DOHH2 (cell line): ENCODE measurements around the gene RASAL2.

Source experiments
- H3F3A ChIP-seq: fragments of 200-600 bp; sonication (generic), shearing (Covaris generic); 2 replicates; pipeline ENCODE4 v1.6.0; 2016; ENCODE audit warnings: antibody characterized with exemption, mild to moderate bottlenecking; ENCODE audit not compliant: control insufficient read depth, insufficient read depth
- H3K27ac ChIP-seq: fragments of 200-600 bp; sonication (generic); 2 replicates; pipeline ENCODE4 v1.5.1; 2014; ENCODE audit warnings: low read depth, mild to moderate bottlenecking, low read length, moderate library complexity
- H3K27me3 ChIP-seq: fragments of 200-600 bp; sonication (generic); 2 replicates; pipeline ENCODE4 v1.6.1; 2014; ENCODE audit warnings: mild to moderate bottlenecking, low read length, mixed read lengths; ENCODE audit not compliant: control insufficient read depth
- H3K36me3 ChIP-seq: fragments of 200-600 bp; sonication (generic); 2 replicates; pipeline ENCODE4 v1.6.1; 2014; ENCODE audit warnings: mild to moderate bottlenecking, low read length, moderate library complexity, mixed read lengths; ENCODE audit not compliant: control insufficient read depth
- H3K4me1 ChIP-seq: fragments of 200-600 bp; sonication (generic); 2 replicates; pipeline ENCODE4 v1.6.1; 2014; ENCODE audit warnings: mild to moderate bottlenecking, low read length, mixed read lengths; ENCODE audit not compliant: control insufficient read depth
- H3K4me2 ChIP-seq: fragments of 200-600 bp; sonication (generic); 2 replicates; pipeline ENCODE4 v1.6.0; 2014; ENCODE audit warnings: mild to moderate bottlenecking, low read length, moderate library complexity
- H3K4me3 ChIP-seq: fragments of 200-600 bp; sonication (generic); 2 replicates; pipeline ENCODE4 v1.5.1; 2014; ENCODE audit warnings: mild to moderate bottlenecking, low read length, mixed read lengths
- H3K79me2 ChIP-seq: fragments of 200-600 bp; sonication (generic); 2 replicates; pipeline ENCODE4 v1.6.1; 2014; ENCODE audit warnings: mild to moderate bottlenecking, low read length, mixed read lengths; ENCODE audit not compliant: control insufficient read depth
- H3K9me2 ChIP-seq: fragments of 200-600 bp; sonication (generic); replicated peaks from 2 replicates; pipeline ENCODE4 v1.6.1; 2014; ENCODE audit warnings: mild to moderate bottlenecking, low read length, mixed read lengths; ENCODE audit not compliant: control insufficient read depth
- H3K9me3 ChIP-seq: fragments of 200-600 bp; sonication (generic); 2 replicates; pipeline ENCODE4 v1.6.1; 2014; ENCODE audit warnings: antibody characterized with exemption, low read length, mixed read lengths; ENCODE audit not compliant: control insufficient read depth, insufficient read depth
- H4K20me1 ChIP-seq: fragments of 200-600 bp; sonication (generic); 2 replicates; pipeline ENCODE4 v1.6.0; 2014; ENCODE audit warnings: low read depth, mild to moderate bottlenecking, antibody characterized with exemption, low read length, moderate library complexity; ENCODE audit not compliant: control insufficient read depth, insufficient read depth
- EZH2phosphoT487 ChIP-seq: fragments of 200-600 bp; sonication (generic); IDR thresholded peaks from 2 replicates; pipeline ENCODE4 v1.6.1; 2017; ENCODE audit warnings: borderline replicate concordance, mild to moderate bottlenecking, antibody characterized with exemption, low read length, moderate library complexity, mixed read lengths
- TF ChIP-seq, protein P1 (sequence below): fragments of 200-600 bp; sonication (generic); IDR thresholded peaks from one replicate; pipeline ENCODE4 v1.5.1; 2014; ENCODE audit warnings: antibody characterized with exemption, mild to moderate bottlenecking, low read depth, low read length; ENCODE audit not compliant: poor library complexity, severe bottlenecking

RASAL2 gene

DNA sequence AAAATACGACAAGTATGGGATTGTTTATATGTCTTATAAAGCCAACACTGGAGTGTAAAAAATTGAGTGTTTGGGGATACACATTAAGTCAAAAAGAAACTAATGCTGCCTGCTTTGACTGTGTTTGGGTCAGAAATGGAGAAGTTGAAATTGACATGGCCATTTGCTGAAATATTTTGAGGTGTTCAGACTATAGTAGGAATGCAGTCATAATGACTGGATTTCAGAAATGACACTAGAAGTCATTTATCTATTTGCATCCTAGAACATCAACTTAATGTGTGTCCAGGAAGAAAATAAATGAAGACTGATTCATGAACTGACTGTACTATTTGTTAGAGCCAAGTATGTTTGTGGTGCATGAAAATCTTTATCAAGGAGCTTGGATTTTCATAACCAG, 28.4 kb downstream of the RASAL2 start:
- H3K4me2 ChIP-seq, result no peak overlapping the region
- TF ChIP-seq, protein P1, sequence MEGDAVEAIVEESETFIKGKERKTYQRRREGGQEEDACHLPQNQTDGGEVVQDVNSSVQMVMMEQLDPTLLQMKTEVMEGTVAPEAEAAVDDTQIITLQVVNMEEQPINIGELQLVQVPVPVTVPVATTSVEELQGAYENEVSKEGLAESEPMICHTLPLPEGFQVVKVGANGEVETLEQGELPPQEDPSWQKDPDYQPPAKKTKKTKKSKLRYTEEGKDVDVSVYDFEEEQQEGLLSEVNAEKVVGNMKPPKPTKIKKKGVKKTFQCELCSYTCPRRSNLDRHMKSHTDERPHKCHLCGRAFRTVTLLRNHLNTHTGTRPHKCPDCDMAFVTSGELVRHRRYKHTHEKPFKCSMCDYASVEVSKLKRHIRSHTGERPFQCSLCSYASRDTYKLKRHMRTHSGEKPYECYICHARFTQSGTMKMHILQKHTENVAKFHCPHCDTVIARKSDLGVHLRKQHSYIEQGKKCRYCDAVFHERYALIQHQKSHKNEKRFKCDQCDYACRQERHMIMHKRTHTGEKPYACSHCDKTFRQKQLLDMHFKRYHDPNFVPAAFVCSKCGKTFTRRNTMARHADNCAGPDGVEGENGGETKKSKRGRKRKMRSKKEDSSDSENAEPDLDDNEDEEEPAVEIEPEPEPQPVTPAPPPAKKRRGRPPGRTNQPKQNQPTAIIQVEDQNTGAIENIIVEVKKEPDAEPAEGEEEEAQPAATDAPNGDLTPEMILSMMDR, result no peak
- no peak for TF ChIP-seq EZH2phosphoT487

DNA sequence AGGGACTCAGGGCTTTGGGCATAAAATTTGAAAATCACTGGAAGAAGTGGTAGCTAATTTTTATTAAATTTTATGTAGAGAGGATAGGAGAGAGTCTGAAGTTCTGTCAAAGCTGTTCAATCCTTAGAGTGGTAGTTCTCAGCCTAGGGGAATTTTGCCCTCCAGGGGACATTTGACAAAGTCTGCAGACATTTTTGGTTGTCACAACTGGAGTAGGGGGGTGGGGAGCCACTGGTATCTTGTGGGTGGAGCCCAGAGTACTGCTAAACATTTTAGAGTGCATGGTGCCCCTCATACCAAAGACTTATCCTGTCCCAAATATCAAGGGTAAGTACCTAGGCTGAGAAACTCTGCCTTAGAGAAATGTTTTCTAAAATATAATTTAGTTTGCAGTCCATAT, 30.2 kb downstream of the RASAL2 start:
- Histone ChIP-seq H3K9me3 (no peaks in the 10 kb centered on the region), H3K4me3 (no peak overlapping the region), H3K9me2 (no peaks in the 10 kb centered on the region), H3K4me2 (no peak overlapping the region), H4K20me1 (no peaks in the 10 kb centered on the region), H3K27ac (no peak overlapping the region), H3F3A (no peaks in the 10 kb centered on the region), H3K36me3 (no peaks in the 10 kb centered on the region), H3K79me2 (no peaks in the 10 kb centered on the region), H3K4me1 (no peaks in the 10 kb centered on the region), H3K27me3 (0 out of 2 replicates have a peak, but pooled peaks cover 5% of the 10 kb centered on the region)
- TF ChIP-seq, protein P1, result no peak
- TF ChIP-seq EZH2phosphoT487, result no peak

More for the DNA sequence above, 28.4 kb downstream of the RASAL2 start:
- H3K27me3 ChIP-seq, result 0 out of 2 replicates have a peak, but pooled peaks cover 5% of the 10 kb centered on the region
- H3K4me3 ChIP-seq, result no peak overlapping the region
- H3K36me3 ChIP-seq, result no peaks in the 10 kb centered on the region
- H3K79me2 ChIP-seq, result no peaks in the 10 kb centered on the region
- no peaks in the 10 kb centered on the region for H4K20me1 ChIP-seq
- H3K9me3 ChIP-seq, result no peaks in the 10 kb centered on the region
- no peaks in the 10 kb centered on the region for H3K9me2 ChIP-seq
- no peaks in the 10 kb centered on the region for H3F3A ChIP-seq
- H3K27ac ChIP-seq, result no peak overlapping the region
- H3K4me1 ChIP-seq, result no peaks in the 10 kb centered on the region

DNA sequence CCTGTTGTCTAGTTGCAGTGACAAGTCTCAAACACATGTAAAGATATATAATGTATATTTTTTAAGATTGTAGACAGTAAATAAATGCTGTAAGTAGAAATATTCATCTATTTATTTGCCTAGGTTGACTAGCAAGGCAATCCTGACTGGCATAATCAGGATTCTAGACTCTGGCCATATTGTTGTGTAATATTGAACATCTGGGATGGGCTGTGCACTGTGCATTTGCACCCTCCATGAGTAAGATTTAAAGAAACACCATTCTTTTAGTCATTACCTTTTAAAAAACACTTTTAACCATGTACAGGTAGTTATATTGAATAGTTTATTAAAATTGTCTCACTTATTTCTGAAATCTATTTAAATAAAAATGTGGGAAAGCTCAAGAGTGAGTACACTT, 32.4 kb downstream of the RASAL2 start:
- no peak overlapping the region for H3K27ac ChIP-seq
- H3K4me3 ChIP-seq, result no peak overlapping the region
- H3K27me3 ChIP-seq, result 0 out of 2 replicates have a peak, but pooled peaks cover 5% of the 10 kb centered on the region
- no peaks in the 10 kb centered on the region for H3K36me3 ChIP-seq
- H3K4me1 ChIP-seq, result no peaks in the 10 kb centered on the region
- TF ChIP-seq EZH2phosphoT487, result no peak
- TF ChIP-seq, protein P1, result no peak
- H3K4me2 ChIP-seq, result no peak overlapping the region
- H3K9me3 ChIP-seq, result no peaks in the 10 kb centered on the region
- H3K79me2 ChIP-seq, result no peaks in the 10 kb centered on the region
- no peaks in the 10 kb centered on the region for H3F3A ChIP-seq
- no peaks in the 10 kb centered on the region for H3K9me2 ChIP-seq
- H4K20me1 ChIP-seq, result no peaks in the 10 kb centered on the region
